Measurements from ENCODE around the gene POMC.

DNA sequence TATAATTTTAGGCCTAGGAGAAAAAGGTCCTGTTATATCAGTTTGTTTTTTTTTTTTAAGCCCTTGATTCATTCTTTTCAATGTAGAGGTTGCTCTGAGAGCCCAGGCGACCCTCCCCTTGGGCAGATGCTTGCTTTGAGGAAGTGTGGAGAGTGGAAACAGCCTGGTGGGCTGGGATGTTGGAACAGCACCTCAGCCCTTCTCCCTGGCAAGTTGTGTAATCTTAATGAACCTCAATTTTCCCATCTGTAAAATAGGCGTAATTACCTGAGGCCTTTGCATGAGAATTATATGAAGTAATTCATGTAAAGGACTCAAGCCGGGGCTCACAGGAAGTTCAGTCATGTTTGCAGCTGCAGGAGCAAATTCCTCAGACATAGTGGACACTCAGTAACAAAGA lies 49.7 kb upstream of the POMC start:
- TF ChIP-seq, protein P1, sequence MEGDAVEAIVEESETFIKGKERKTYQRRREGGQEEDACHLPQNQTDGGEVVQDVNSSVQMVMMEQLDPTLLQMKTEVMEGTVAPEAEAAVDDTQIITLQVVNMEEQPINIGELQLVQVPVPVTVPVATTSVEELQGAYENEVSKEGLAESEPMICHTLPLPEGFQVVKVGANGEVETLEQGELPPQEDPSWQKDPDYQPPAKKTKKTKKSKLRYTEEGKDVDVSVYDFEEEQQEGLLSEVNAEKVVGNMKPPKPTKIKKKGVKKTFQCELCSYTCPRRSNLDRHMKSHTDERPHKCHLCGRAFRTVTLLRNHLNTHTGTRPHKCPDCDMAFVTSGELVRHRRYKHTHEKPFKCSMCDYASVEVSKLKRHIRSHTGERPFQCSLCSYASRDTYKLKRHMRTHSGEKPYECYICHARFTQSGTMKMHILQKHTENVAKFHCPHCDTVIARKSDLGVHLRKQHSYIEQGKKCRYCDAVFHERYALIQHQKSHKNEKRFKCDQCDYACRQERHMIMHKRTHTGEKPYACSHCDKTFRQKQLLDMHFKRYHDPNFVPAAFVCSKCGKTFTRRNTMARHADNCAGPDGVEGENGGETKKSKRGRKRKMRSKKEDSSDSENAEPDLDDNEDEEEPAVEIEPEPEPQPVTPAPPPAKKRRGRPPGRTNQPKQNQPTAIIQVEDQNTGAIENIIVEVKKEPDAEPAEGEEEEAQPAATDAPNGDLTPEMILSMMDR (IDR thresholded peaks at IDR 0.05), result no peak
- no peak for TF ChIP-seq ZFX (IDR thresholded peaks at IDR 0.05; ENCODE audit: borderline replicate concordance)

All from 22Rv1 (cell line).